GM19023 (cell line): ENCODE data around the gene TNFRSF13B.
"Not testable (repeated sequence)": the region's sequence is repeated elsewhere in the genome, so short reads cannot be mapped to it uniquely, and the experiment has no call there.

Experiments used
- ATAC-seq: cut with Tn5 transposase; IDR thresholded peaks from one replicate; pipeline ENCODE4 v1.9.1; 2021; ENCODE audit warnings: mild to moderate bottlenecking, moderate library complexity; ENCODE audit not compliant: unreplicated experiment

The TNFRSF13B gene

GRCh38 chr17:16968786-16969185, 3.1 kb downstream of the TNFRSF13B start:
- ATAC-seq: no peak

GRCh38 chr17:16962804-16963203, 9.1 kb downstream of the TNFRSF13B start:
- ATAC-seq: no peak

- ATAC-seq: no peak
Measured at GRCh38 chr17:16961792-16962191, 10.1 kb downstream of the TNFRSF13B start.

- ATAC-seq: not testable (repeated sequence)
Measured at GRCh38 chr17:16961022-16961421, 10.9 kb downstream of the TNFRSF13B start.

GRCh38 chr17:16955011-16955410, 16.9 kb downstream of the TNFRSF13B start:
- not testable (repeated sequence) for ATAC-seq

GRCh38 chr17:16954521-16954920, 17.4 kb downstream of the TNFRSF13B start:
- no peak for ATAC-seq

GRCh38 chr17:16953841-16954240, 18.1 kb downstream of the TNFRSF13B start:
- no peak for ATAC-seq

- no peak for ATAC-seq
Measured at GRCh38 chr17:16953347-16953746, 18.6 kb downstream of the TNFRSF13B start.

- no peak for ATAC-seq
Measured at GRCh38 chr17:16952401-16952800, 19.5 kb downstream of the TNFRSF13B start.

GRCh38 chr17:16950488-16950887, 21.4 kb downstream of the TNFRSF13B start:
- no peak for ATAC-seq

GRCh38 chr17:16948587-16949376, 23.1 kb downstream of the TNFRSF13B start:
- no peak for ATAC-seq

GRCh38 chr17:16947470-16947869, 24.4 kb downstream of the TNFRSF13B start:
- ATAC-seq: peak; percentile 70

GRCh38 chr17:16945663-16946218, 26.2 kb downstream of the TNFRSF13B start:
- ATAC-seq: no peak

GRCh38 chr17:16945136-16945482, 26.8 kb downstream of the TNFRSF13B start:
- ATAC-seq: no peak

- no peak for ATAC-seq
Measured at GRCh38 chr17:16944334-16945135, 27.4 kb downstream of the TNFRSF13B start.

GRCh38 chr17:16943541-16944333, 28.2 kb downstream of the TNFRSF13B start:
- no peak for ATAC-seq

GRCh38 chr17:16943032-16943352, 28.9 kb downstream of the TNFRSF13B start:
- ATAC-seq: no peak

GRCh38 chr17:16942141-16943031, 29.5 kb downstream of the TNFRSF13B start:
- no peak for ATAC-seq

GRCh38 chr17:16941072-16942036, 30.6 kb downstream of the TNFRSF13B start:
- ATAC-seq: no peak
